ENCODE results near the gene SMIM30. TPM values are rescaled to one million over a fixed set of nuclear protein-coding genes. Genes with fewer than 3 reads are reported as not detected.
"Not testable (repeated sequence)": the region's sequence is repeated elsewhere in the genome, so short reads cannot be mapped to it uniquely, and the experiment has no call there.

SMIM30 gene
- total and polyA plus RNA-seq, 4 donors: 35.8 to 135 (median 48.7) TPM

DNA sequence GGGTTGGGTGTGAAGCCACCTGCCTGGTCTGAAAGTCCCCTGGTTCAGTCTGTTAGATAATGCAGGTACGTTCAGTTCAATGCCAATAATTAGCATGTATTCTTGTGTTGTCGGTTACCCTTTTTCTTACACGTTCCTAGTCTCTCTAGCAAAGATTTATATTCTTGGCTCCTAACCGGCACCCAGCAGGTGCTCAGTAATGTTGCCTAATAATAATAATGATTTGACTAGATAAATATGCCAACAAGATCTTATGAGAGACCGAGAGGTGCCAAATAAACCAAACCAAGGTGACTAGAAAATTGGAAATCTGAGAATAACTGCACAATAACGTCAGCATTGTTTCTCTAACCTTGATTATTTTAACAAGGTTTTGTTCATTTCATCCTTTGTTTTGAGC, 1.1 kb upstream of the SMIM30 start:
- H3K27ac ChIP-seq (ENCODE audit: low read depth in 1 of 2, low read length in 1 of 2): no peak overlapping the region
- no peaks in the 10 kb centered on the region for H3K9me3 ChIP-seq (ENCODE audit: control insufficient read depth in 4 of 4, insufficient read depth in 3 of 4, low read length in 3 of 4)
- no peak for DNase-seq
- TF ChIP-seq, protein P1, sequence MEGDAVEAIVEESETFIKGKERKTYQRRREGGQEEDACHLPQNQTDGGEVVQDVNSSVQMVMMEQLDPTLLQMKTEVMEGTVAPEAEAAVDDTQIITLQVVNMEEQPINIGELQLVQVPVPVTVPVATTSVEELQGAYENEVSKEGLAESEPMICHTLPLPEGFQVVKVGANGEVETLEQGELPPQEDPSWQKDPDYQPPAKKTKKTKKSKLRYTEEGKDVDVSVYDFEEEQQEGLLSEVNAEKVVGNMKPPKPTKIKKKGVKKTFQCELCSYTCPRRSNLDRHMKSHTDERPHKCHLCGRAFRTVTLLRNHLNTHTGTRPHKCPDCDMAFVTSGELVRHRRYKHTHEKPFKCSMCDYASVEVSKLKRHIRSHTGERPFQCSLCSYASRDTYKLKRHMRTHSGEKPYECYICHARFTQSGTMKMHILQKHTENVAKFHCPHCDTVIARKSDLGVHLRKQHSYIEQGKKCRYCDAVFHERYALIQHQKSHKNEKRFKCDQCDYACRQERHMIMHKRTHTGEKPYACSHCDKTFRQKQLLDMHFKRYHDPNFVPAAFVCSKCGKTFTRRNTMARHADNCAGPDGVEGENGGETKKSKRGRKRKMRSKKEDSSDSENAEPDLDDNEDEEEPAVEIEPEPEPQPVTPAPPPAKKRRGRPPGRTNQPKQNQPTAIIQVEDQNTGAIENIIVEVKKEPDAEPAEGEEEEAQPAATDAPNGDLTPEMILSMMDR (IDR thresholded peaks at IDR 0.05; ENCODE audit: control extremely low read depth, extremely low read depth): no peak
- no peaks in the 10 kb centered on the region for H3K27me3 ChIP-seq (ENCODE audit: control insufficient read depth in 3 of 3, insufficient read depth in 3 of 3, low read length in 2 of 3)
- WGBS, 2 donors: 91 to 92% methylated on average over 6 of the region's 6 CpGs
- peaks cover 0 to 16% (median 0%) of the 10 kb centered on the region in 5 donors for H3K4me1 ChIP-seq (ENCODE audit: control insufficient read depth in 5 of 5, insufficient read depth in 5 of 5, low read length in 5 of 5)
- H3K4me3 ChIP-seq: no peak overlapping the region
- peaks cover 1 to 6% (median 3%) of the 10 kb centered on the region in 4 donors for H3K36me3 ChIP-seq (ENCODE audit: control insufficient read depth in 4 of 4, insufficient read depth in 4 of 4, low read length in 4 of 4)
- H3K9ac ChIP-seq (ENCODE audit: insufficient read depth in 1 of 2, low read length in 2 of 2): no peak overlapping the region
- ATAC-seq (ENCODE audit: insufficient read depth, low FRiP score): no peak

DNA sequence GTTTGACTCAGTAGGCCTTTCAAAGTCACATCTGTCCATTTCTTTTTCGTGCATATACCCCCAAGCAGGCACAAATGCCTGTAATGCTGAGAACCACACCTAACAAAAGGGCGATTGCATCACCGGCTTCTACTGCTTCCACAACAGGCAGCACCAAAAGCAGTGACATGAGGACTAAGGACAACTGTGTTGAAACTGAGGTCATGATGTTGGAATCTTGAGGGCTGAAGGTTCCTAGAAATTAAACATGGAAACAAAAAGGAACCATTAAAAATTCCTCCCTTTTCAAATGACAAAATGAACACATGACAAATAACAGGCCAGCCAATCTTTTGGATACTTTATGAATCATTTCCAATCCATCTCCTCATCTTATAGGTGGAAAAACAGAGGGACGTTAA, 980 bp downstream of the SMIM30 start:
- not testable (repeated sequence) for H3K4me3 ChIP-seq; H3K9me3 ChIP-seq (ENCODE audit: control insufficient read depth in 4 of 4, insufficient read depth in 3 of 4, low read length in 3 of 4); H3K36me3 ChIP-seq (ENCODE audit: control insufficient read depth in 4 of 4, insufficient read depth in 4 of 4, low read length in 4 of 4); H3K9ac ChIP-seq (ENCODE audit: insufficient read depth in 1 of 2, low read length in 2 of 2); H3K27me3 ChIP-seq (ENCODE audit: control insufficient read depth in 3 of 3, insufficient read depth in 3 of 3, low read length in 2 of 3); ATAC-seq (ENCODE audit: insufficient read depth, low FRiP score)
- WGBS, 2 donors: 62 to 71% methylated on average over 4 of the region's 4 CpGs
- peak overlapping the region in 1 of 2 donors; percentile 79 for H3K27ac ChIP-seq (ENCODE audit: low read depth in 1 of 2, low read length in 1 of 2)
- H3K4me1 ChIP-seq (ENCODE audit: control insufficient read depth in 5 of 5, insufficient read depth in 5 of 5, low read length in 5 of 5): peaks cover 0 to 16% (median 0%) of the 10 kb centered on the region in 5 donors
- DNase-seq: peak in 2 of 3 donors; percentile 0 to 13

DNA sequence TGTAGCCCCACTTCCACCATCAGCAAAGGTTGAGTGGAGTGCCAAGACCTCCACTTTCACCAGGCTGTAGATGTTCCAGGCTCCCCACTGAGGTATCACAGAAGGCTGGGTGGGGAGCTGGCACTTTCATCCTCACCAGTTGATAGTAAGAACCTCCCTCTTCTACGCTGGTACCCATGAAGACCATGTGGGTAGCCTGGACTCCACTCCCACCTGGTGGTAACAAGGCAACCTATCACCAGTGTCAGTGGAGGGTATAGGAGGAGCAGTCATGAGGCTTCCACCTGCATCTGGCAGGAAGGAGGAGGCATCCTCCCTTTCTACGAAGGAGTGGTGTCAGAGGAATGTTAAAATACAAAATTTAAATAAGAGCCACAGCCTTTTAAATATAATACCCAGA, 4.4 kb downstream of the SMIM30 start:
- Histone ChIP-seq H3K4me3 (no peak overlapping the region), H3K9ac (ENCODE audit: insufficient read depth in 1 of 2, low read length in 2 of 2) (no peak overlapping the region), H3K9me3 (ENCODE audit: control insufficient read depth in 4 of 4, insufficient read depth in 3 of 4, low read length in 3 of 4) (no peaks in the 10 kb centered on the region), H3K36me3 (ENCODE audit: control insufficient read depth in 4 of 4, insufficient read depth in 4 of 4, low read length in 4 of 4) (peaks cover 1 to 6% (median 3%) of the 10 kb centered on the region in 4 donors), H3K27ac (ENCODE audit: low read depth in 1 of 2, low read length in 1 of 2) (no peak overlapping the region), H3K27me3 (ENCODE audit: control insufficient read depth in 3 of 3, insufficient read depth in 3 of 3, low read length in 2 of 3) (no peaks in the 10 kb centered on the region), H3K4me1 (ENCODE audit: control insufficient read depth in 5 of 5, insufficient read depth in 5 of 5, low read length in 5 of 5) (peaks cover 0 to 14% (median 0%) of the 10 kb centered on the region in 5 donors)
- WGBS, 2 donors: 75 to 84% methylated on average over 2 of the region's 2 CpGs
- DNase-seq (peak in 1 of 3 donors; percentile 5), ATAC-seq (ENCODE audit: insufficient read depth, low FRiP score) (no peak)
- TF ChIP-seq, protein P1 (IDR thresholded peaks at IDR 0.05; ENCODE audit: control extremely low read depth, extremely low read depth): no peak

DNA sequence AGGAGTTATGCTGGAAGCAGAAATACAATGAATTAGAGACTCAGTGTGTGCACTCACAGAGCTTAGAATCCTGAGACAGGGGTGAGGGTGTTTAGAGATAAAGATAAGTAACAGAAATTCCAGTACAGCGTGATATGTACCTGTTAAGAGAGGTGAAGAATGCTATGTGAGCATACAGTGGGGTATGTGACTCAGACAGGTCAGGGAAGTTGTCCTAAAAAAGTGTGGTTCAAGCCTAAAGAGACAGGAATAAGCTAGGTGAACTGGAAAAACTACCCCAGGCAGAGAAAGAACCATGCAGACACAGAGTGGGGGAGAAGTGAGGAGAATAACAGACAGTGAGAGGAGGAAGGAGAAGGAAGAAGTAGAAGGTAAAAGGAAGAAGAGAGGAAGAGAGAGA, 8.6 kb downstream of the SMIM30 start:
- ATAC-seq (ENCODE audit: insufficient read depth, low FRiP score): no peak
- 81 to 82% methylated on average over 1 of the region's 1 CpG for WGBS, 2 donors
- H3K9ac ChIP-seq (ENCODE audit: insufficient read depth in 1 of 2, low read length in 2 of 2): no peak overlapping the region
- H3K4me1 ChIP-seq (ENCODE audit: control insufficient read depth in 5 of 5, insufficient read depth in 5 of 5, low read length in 5 of 5): no peaks in the 10 kb centered on the region
- no peaks in the 10 kb centered on the region for H3K36me3 ChIP-seq (ENCODE audit: control insufficient read depth in 4 of 4, insufficient read depth in 4 of 4, low read length in 4 of 4)
- no peak overlapping the region for H3K27ac ChIP-seq (ENCODE audit: low read depth in 1 of 2, low read length in 1 of 2)
- H3K4me3 ChIP-seq: no peak overlapping the region
- TF ChIP-seq, protein P1 (IDR thresholded peaks at IDR 0.05; ENCODE audit: control extremely low read depth, extremely low read depth): no peak
- H3K27me3 ChIP-seq (ENCODE audit: control insufficient read depth in 3 of 3, insufficient read depth in 3 of 3, low read length in 2 of 3): no peaks in the 10 kb centered on the region
- no peak for DNase-seq
- no peaks in the 10 kb centered on the region for H3K9me3 ChIP-seq (ENCODE audit: control insufficient read depth in 4 of 4, insufficient read depth in 3 of 4, low read length in 3 of 4)
